Measurements from ENCODE around the gene OMA1. TPM values are rescaled to one million over a fixed set of nuclear protein-coding genes. Genes with fewer than 3 reads are reported as not detected.
A peak's percentile ranks its signal among the peaks of the same experiment; 100 is the strongest.

The OMA1 gene
- total RNA-seq, 1 experiment from 2014 or later: 21.9 TPM

DNA sequence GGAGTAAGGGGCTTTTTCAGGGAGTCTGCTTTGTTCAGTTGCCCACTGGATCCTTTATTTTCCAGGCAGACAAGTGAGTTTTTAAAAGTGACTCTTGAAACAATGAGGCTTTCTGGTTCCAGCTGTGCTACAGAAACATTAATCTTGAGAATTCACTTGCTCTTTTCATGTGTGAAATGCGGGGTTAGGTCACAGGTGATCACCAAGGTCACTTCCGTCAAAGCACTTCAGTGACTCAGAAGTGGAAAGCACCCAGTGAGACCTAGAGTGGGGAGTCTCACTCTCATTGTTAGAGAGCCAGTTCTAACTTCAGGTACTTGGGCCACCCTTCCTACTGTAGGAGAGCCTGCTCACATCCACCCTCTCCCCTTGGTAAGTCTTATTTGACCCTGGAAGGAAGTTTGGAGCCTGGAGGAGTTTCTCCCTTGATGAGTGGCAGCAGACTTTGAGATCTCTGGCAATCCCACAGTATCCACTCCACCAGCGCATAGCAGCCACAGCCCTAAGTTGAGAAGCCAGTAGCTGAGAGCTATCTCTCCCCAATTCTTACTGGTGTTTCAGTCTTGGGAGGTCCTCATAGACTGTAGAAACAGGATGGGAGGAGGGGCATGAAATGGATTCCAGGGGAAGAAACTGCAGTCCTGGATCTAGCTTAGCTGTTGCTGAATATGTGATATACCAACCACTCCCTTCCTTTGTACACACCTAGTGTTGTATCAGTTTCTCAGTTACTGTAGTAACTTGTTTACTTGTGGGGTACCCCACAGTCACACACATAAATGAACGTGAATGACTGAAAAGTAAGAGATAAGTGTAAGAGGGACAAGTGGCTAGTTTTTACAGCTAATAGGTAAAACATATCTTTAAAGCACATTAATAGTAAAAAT lies 27.4 kb upstream of the OMA1 start:
- DNase-seq (ENCODE audit: low read depth, low spot score): no peak
- no peaks in the 10 kb centered on the region for H3K9me3 ChIP-seq (ENCODE audit: control insufficient read depth in 1 of 2, insufficient read depth in 1 of 2, low read depth in 1 of 2, low read length in 2 of 2)
- BruUV-seq (replicated peaks): no TSS peak
- POLR2A ChIA-PET: no interaction called here
- no peaks in the 10 kb centered on the region for H3K9me2 ChIP-seq (ENCODE audit: insufficient read depth)
- peaks cover 18 to 68% of the 10 kb centered on the region in 2 experiments for H3K4me1 ChIP-seq (ENCODE audit: control insufficient read depth in 1 of 2, insufficient read depth in 2 of 2, low read length in 2 of 2)
- H3K4me2 ChIP-seq (ENCODE audit: low read length): peak overlapping the region; percentile 49
- H3K9ac ChIP-seq (ENCODE audit: low read length): peak overlapping the region; percentile 23; the same call in 1 of the 2 replicates
- intact Hi-C loops (cut with micrococcal nuclease): no loop called here
- H4K20me1 ChIP-seq (ENCODE audit: insufficient read depth): no peaks in the 10 kb centered on the region
- ATAC-seq: peak; percentile 33; the same call in 1 of the 2 replicates
- TF ChIP-seq SP1 (IDR thresholded peaks at IDR 0.05; ENCODE audit: low read depth): no peak; the same call in 1 of the 2 replicates
- no peak for TF ChIP-seq SIN3A (IDR thresholded peaks at IDR 0.05; ENCODE audit: low read depth)
- no peak for TF ChIP-seq EGR1 (IDR thresholded peaks at IDR 0.05; ENCODE audit: low read depth)
- no peak for TF ChIP-seq ZFX (IDR thresholded peaks at IDR 0.05)
- TF ChIP-seq EZH2 (IDR thresholded peaks at IDR 0.05): no peak
- 0 out of 4 replicates have a peak overlapping the region, but pooled peaks of 1 of the 2 experiments have one; percentile 3 for H3K4me3 ChIP-seq (replicated peaks in 1 of 2; ENCODE audit: low read depth in 1 of 2, low read length in 2 of 2)
- no peak overlapping the region for H3K27ac ChIP-seq (ENCODE audit: low read depth, low read length)
- CTCF ChIA-PET: no interaction called here
- H2AFZ ChIP-seq (ENCODE audit: low read depth, low read length, poor library complexity, severe bottlenecking): no peak overlapping the region
- no peaks in the 10 kb centered on the region for H3K36me3 ChIP-seq (ENCODE audit: control insufficient read depth in 1 of 2, insufficient read depth in 2 of 2, low read length in 2 of 2)
- RAD21 ChIA-PET (ENCODE audit: low non-redundant PET in 1 of 2, low total read pairs in 2 of 2, uncharacterized antibody in 2 of 2, unreplicated experiment in 2 of 2): no interaction called here
- H3K27me3 ChIP-seq (ENCODE audit: insufficient read depth, low read length): no peaks in the 10 kb centered on the region
- no peaks in the 10 kb centered on the region for H3K79me2 ChIP-seq (ENCODE audit: insufficient read depth, low read length)

DNA sequence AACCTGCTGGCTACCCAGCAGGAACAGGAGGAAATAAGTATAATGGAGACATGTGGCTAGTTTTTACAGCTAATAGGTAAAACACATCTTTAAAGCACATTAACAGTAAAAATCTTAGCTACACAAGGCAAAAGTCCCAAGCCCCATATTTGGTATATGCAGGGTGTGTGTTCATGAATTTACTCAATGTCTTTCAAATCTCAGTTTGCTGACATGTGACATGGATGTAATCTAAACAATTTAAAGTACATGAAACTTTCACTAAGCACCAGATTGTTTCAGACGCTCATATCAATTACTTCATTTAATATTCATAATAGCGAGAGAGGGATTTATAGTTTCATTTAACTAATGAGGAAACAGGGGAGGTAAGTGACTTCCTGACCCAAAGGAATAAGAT lies 26.6 kb upstream of the OMA1 start:
- H3K4me3 ChIP-seq (replicated peaks in 1 of 2; ENCODE audit: low read depth in 1 of 2, low read length in 2 of 2): no peak overlapping the region
- TF ChIP-seq POLR2AphosphoS5 (IDR thresholded peaks at IDR 0.05; ENCODE audit: low read depth, low read length) (no peak), JUND (IDR thresholded peaks at IDR 0.05) (0 out of 2 replicates have a peak, but pooled peaks have one; percentile 11)
- peak overlapping the region; percentile 49 for H3K4me2 ChIP-seq (ENCODE audit: low read length)
- peak overlapping the region; percentile 26; the same call in 1 of the 2 replicates for H3K9ac ChIP-seq (ENCODE audit: low read length)
- no peaks in the 10 kb centered on the region for H3K36me3 ChIP-seq (ENCODE audit: control insufficient read depth in 1 of 2, insufficient read depth in 2 of 2, low read length in 2 of 2)
- H3K9me3 ChIP-seq (ENCODE audit: control insufficient read depth in 1 of 2, insufficient read depth in 1 of 2, low read depth in 1 of 2, low read length in 2 of 2): no peaks in the 10 kb centered on the region
- ChIA-PET CTCF (no interaction called here), RAD21 (ENCODE audit: low non-redundant PET in 1 of 2, low total read pairs in 2 of 2, uncharacterized antibody in 2 of 2, unreplicated experiment in 2 of 2) (no interaction called here), POLR2A (no interaction called here)
- no peaks in the 10 kb centered on the region for H3K9me2 ChIP-seq (ENCODE audit: insufficient read depth)
- no peak overlapping the region for H3K27ac ChIP-seq (ENCODE audit: low read depth, low read length)
- H4K20me1 ChIP-seq (ENCODE audit: insufficient read depth): no peaks in the 10 kb centered on the region
- BruUV-seq (replicated peaks): no TSS peak
- H3K27me3 ChIP-seq (ENCODE audit: insufficient read depth, low read length): no peaks in the 10 kb centered on the region
- H3K4me1 ChIP-seq (ENCODE audit: control insufficient read depth in 1 of 2, insufficient read depth in 2 of 2, low read length in 2 of 2): peaks cover 15 to 62% of the 10 kb centered on the region in 2 experiments
- DNase-seq (ENCODE audit: low read depth, low spot score) (no peak), ATAC-seq (no peak)
- peak overlapping the region; percentile 72 for H2AFZ ChIP-seq (ENCODE audit: low read depth, low read length, poor library complexity, severe bottlenecking)
- H3K79me2 ChIP-seq (ENCODE audit: insufficient read depth, low read length): no peaks in the 10 kb centered on the region
- intact Hi-C loops (cut with micrococcal nuclease): no loop called here

Measured in HCT116 (cell line).